DLD1 (cell line): ENCODE data around the gene BCAT1.
"Not testable (repeated sequence)": the region's sequence is repeated elsewhere in the genome, so short reads cannot be mapped to it uniquely, and the experiment has no call there.

Experiments used
- in situ Hi-C: cut with HindIII; loops from 2 replicates; pipeline ENCODE4 v1.10.0; 2017; ENCODE audit warnings: low sequenced_read_pairs

Gene BCAT1

GRCh38 chr12:24902511-24903328 is 46.2 kb downstream of the BCAT1 start:
- in situ Hi-C loops = no loop called here

DNA sequence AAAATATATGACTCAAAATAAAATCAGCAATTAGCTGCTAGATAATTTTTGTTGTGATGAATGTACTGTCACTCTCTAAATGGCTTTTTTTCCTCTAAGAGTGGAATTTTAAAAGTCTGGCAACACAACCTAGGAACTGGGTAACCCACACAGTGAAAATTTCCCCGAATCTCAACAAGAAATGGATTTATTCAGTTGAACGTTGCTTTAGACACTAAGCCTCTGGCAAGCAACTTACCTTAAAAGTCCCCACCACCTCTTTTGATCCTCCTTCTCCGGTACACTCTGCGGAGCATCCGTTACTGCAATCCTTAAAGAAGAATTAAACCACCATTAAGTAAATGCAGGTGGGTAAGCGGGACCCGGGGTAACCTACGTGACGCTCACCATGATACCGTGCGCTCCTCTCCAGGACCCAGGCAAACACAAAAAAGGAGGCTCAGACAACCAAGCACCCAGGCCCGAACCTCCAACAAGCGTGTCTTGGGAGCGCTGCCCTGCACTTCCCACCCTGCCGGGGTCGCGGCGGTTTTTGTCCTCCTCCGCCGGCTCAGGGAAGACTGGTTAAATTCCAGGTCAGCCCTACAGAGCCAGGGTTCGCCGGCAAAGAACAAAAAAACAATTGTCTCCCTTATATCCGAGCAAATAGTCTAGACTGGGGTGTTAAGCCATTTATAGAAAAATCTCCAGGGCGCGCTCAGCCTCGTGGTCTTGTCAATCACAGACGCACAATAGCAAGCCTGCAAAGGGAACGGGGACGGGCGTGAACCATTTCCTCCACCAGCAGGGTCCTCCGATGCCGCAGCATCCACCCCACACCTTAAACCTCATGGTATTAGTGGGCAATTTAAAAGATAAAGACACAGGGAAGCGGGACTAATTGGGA is 47.1 kb downstream of the BCAT1 start:
- in situ Hi-C loops = no loop called here

DNA sequence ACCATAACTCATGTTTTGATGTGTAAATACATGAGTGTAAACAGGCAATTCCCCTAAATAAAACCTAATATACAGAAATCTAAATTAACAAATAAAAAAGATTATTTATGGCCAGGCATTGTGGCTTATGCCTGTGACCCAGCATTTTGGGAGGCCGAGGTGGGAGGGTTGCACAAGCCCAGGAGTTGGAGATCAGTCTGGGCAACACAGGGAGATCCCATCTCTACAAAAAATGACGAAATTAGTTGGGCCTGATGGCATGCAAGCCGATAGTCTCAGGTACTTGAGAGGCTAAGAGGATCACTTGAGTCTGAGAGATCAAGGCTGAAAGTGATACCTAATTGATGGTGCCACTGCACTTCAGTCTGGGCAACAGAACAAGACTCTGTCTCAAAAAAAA is 48.7 kb downstream of the BCAT1 start:
- in situ Hi-C loops = no loop called here

- in situ Hi-C loops = no loop called here
Observed at GRCh38 chr12:24899503-24900075, 49.3 kb downstream of the BCAT1 start.

DNA sequence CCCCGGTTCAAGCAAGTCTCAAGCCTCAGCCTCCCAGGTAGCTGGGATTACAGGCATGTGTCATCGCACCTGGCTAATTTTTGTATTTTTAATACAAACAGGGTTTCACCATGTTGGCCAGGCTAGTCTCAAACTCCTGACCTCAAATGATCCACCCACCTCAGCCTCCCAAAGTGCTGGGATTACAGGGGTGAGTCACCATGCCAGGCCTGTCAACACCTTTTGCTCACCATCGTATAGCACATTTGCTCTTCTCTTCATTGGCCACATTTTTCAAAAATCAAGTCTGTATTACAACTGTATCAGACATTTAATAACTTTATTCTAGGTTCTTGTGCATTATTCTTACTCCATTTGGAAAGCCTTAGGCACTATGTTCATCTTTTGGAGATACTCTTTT is 50.3 kb downstream of the BCAT1 start:
- in situ Hi-C loops = no loop called here

DNA sequence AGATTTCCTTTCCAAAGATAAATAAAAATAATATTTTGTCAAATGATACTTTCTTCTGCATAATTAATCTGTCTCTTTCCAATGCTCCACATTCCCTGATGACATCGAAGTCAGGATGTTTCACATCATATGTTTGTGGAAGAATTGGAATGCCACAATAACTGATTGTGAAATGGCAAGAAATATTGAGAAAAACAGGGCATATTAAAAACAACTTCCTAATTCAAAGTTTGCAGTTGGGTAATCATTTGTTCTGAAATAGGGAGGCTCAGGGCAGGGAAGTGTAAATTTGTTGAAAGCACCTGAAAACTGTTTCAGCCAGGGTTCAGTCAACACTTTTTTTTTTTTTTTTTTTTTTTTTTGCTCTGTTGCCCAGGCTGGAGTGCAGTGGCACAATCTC is 50.7 kb downstream of the BCAT1 start:
- in situ Hi-C loops = no loop called here

- in situ Hi-C loops = no loop called here
Observed at GRCh38 chr12:24896171-24896570, 52.7 kb downstream of the BCAT1 start.

DNA sequence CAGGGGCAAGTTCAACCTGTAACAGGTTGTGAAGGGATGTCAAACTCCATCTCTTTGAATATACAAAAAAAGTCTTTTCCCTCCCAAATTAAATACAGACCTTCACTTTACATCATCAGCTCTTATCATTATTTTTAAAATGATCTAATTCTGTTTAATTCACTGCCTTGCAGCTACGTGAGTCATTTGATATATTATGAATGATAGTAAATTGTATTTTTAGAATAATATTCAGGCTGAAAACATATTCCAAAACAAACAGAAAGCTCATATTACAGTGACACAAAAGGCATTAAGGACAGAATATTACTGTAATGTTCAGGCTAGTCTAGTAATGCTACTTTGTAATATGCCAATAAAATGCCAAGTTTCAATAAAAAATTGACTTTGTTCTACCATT is 53.3 kb downstream of the BCAT1 start:
- in situ Hi-C loops = no loop called here

GRCh38 chr12:24894879-24895278 is 54.0 kb downstream of the BCAT1 start:
- in situ Hi-C loops = no loop called here

DNA sequence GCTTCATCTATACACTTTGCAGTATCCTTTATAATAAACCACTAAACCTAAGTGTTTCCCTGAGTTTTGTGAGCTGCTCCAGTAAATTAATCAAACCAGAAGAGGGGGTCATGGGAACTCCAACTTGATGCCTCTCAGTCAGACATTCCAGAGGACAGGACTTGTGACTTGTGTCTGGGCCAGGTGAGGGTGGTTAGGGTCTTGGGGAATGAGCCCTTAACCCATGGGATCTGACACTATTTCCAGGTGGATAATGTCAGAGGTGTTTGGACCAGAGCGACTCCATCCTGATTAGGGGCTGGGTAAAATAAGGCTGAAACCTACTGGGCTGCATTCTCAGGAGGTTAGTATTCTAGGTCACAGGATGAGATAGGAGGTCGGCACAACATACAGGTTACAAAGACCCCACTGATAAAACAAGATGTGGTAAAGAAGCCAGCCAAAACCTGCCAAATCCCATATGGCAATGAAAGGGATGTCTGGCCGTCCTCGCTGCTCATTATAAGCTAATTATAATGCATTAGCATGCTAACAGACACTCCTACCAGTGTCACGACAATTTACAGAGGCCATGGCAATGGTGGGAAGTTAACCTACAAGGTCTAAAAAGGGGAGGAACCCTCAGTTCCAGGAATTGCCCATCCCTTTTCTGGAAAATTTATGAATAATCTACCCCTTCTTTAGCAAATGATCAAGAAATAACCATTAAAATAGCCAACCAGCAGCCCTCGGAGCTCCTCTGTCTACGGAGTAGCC is 58.7 kb downstream of the BCAT1 start:
- in situ Hi-C loops = no loop called here

DNA sequence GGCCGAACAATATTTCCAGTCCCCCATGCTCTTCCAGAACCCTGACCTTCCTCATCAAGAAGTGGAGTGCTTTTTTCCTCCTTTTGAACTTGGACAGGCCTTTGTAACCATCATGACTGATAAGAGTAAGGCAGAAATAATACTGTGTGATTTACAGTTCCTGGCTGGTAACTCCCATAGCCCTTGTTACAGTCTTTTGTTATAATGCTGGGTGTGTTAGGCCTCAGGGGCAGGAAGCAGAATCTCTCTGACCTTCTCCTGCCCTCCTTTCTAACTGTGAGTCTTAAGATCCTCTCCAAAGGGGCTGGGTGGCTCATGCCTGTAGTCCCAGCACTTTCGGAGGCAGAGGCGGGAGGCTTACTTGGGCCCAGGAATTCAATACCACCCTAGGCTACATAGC is 59.5 kb downstream of the BCAT1 start:
- in situ Hi-C loops = no loop called here

GRCh38 chr12:24888813-24889212 is 60.1 kb downstream of the BCAT1 start:
- in situ Hi-C loops = no loop called here

- in situ Hi-C loops = no loop called here
Observed at GRCh38 chr12:24884911-24885310, 64.0 kb downstream of the BCAT1 start.

GRCh38 chr12:24881724-24882371 is 67.1 kb downstream of the BCAT1 start:
- in situ Hi-C loops = no loop called here

DNA sequence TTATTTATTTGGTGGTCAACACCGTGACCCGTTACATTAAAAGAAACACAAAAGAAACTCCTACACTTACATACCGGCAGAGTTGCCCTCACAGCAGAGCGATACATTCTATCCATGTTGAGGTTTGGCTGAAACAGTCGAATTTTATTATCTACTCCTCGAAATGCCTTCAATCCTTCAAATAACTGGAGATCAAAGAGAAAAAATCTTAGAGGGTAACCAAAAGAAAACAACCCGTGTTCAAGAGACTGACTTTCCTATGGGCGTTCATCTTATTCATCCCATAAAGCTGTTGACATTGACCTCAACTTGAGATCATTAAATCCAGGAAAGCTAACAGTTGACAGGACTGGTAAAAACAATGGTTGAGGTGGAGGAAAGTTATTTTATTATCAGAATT is 67.7 kb downstream of the BCAT1 start:
- in situ Hi-C loops = no loop called here

GRCh38 chr12:24880732-24881131 is 68.2 kb downstream of the BCAT1 start:
- in situ Hi-C loops = no loop called here

GRCh38 chr12:24879644-24880043 is 69.3 kb downstream of the BCAT1 start:
- in situ Hi-C loops = no loop called here

DNA sequence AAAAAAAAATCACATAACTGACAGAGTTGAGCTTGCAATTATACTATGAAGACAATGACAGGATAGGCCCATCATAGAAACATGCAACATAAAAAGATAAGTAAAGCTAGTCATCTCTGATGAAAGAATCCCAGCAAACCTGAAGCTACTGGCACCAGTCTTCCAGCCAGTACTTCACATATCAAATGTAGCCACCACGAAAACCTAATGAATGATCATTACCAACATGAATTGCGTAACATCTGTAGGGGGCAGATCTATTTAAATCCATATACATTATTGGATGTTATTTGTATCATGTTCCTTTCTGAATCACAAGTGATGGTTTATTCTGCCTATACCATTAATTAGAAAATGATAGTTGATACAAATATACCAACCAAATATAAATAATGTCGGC is 73.9 kb downstream of the BCAT1 start:
- in situ Hi-C loops = no loop called here

GRCh38 chr12:24872211-24872610 is 76.7 kb downstream of the BCAT1 start:
- in situ Hi-C loops = no loop called here

GRCh38 chr12:24866139-24866538 is 82.8 kb downstream of the BCAT1 start:
- in situ Hi-C loops = not testable (repeated sequence)

DNA sequence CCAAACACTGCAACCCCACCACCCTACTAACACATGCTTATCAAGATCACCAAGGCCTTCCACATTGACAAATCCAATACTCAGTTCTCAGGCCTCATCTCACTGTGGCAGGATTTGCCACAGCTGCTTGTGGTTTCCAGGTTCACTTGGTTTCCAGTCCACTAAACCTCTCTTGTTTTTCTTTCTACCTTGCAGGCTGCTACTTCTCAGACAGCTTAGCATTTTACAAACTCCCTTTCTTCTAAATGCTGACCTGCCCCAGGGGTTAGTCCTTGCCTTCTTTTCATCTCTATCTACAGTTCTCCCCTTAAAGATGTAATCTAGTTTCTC is 84.1 kb downstream of the BCAT1 start:
- in situ Hi-C loops = no loop called here
